HepG2 (cell line): ENCODE data around the gene HSPE1. TPM values are rescaled to one million over a fixed set of nuclear protein-coding genes. Genes with fewer than 3 reads are reported as not detected.
A peak's percentile ranks its signal among the peaks of the same experiment; 100 is the strongest.

Experiments
- BRCA1 ChIP-seq: sonication (generic); formaldehyde crosslinking; IDR thresholded peaks from 2 replicates; pipeline ENCODE4 v1.4.0; 2020; ENCODE audit warnings: missing genetic modification reagents
- CHCHD3 ChIP-seq: sonication (generic); formaldehyde crosslinking; IDR thresholded peaks from 2 replicates; pipeline ENCODE4 v1.8.0; 2022; ENCODE audit warnings: mild to moderate bottlenecking, missing genetic modification reagents, moderate library complexity
- CHD4 ChIP-seq: fragments of 200-600 bp; sonication (generic); IDR thresholded peaks from 2 replicates; pipeline ENCODE4 v1.7.0; 2017; ENCODE audit warnings: mild to moderate bottlenecking, low read length, borderline replicate concordance
- ELF3 ChIP-seq: IDR thresholded peaks from 2 replicates; pipeline ENCODE4 v1.6.1; 2016; ENCODE audit warnings: missing genetic modification reagents, missing compliant biosample characterization
- HNF4G ChIP-seq, 2 experiments: sonication (generic) in 1 of 2; formaldehyde crosslinking in 1 of 2; IDR thresholded peaks; 2 replicates each; pipeline versions ENCODE4 v1.4.0 to v1.6.1; 2011 to 2020; ENCODE audit warnings: borderline replicate concordance in 2 of 2, low read depth in 2 of 2, mild to moderate bottlenecking in 2 of 2, low read length in 1 of 2, missing genetic modification reagents in 1 of 2, moderate library complexity in 1 of 2
- MAF1 ChIP-seq: sonication (generic); formaldehyde crosslinking; IDR thresholded peaks from 2 replicates; pipeline ENCODE4 v1.5.0; 2020; ENCODE audit warnings: missing genetic modification reagents, borderline replicate concordance
- RFXANK ChIP-seq: IDR thresholded peaks from 2 replicates; pipeline ENCODE4 v1.6.1; 2016
- SMAD3 ChIP-seq: sonication (generic); formaldehyde crosslinking; IDR thresholded peaks from 2 replicates; pipeline ENCODE4 v1.4.0; 2020; ENCODE audit warnings: missing genetic modification reagents
- TCF12 ChIP-seq, 2 experiments: fragments of 450-650 bp in 1 of 2; sonication (generic) in 1 of 2; formaldehyde crosslinking in 1 of 2; IDR thresholded peaks; 2 replicates each; pipeline versions ENCODE4 v1.6.1 to v1.8.0; 2017 to 2022; ENCODE audit warnings: antibody characterized with exemption in 1 of 2, mild to moderate bottlenecking in 1 of 2, missing genetic modification reagents in 1 of 2, moderate library complexity in 1 of 2
- ZNF124 ChIP-seq: sonication (generic); formaldehyde crosslinking; IDR thresholded peaks from 2 replicates; pipeline ENCODE4 v1.4.0; 2020; ENCODE audit warnings: missing genetic modification reagents
- ZNF678 ChIP-seq: sonication (generic); formaldehyde crosslinking; IDR thresholded peaks from 2 replicates; pipeline ENCODE4 v1.4.0; 2020; ENCODE audit warnings: mild to moderate bottlenecking, missing genetic modification reagents
- polyA plus RNA-seq, 8 experiments: library from polyadenylated mRNA; depleted of rRNA in 3 of 8; stranded (reverse) in 7 of 8; unstranded in 1 of 8; fragments of >200 nt; fragmentation: Illumina TruSeq in 4 of 8; extraction: Trizol in 4 of 8; gene quantifications; 2 replicates each; pipeline versions ENCODE4 v1.2.1 to v1.2.3, GENCODE V29; 2011 to 2016; ENCODE audit warnings: low read depth in 4 of 8, missing spikeins in 1 of 8, mixed read lengths in 1 of 8; ENCODE audit not compliant: insufficient read depth in 1 of 8
- total RNA-seq, 5 experiments: library from RNA; depleted of rRNA; stranded (reverse); fragments of >200 nt; fragmentation: Illumina TruSeq; extraction: Trizol; gene quantifications; 2 replicates each; pipeline ENCODE4 v1.2.3, GENCODE V29; 2016; ENCODE audit warnings: low read depth in 1 of 5
- TF ChIP-seq, protein P1 (sequence below): sonication (generic); formaldehyde crosslinking; IDR thresholded peaks from 2 replicates; pipeline ENCODE4 v1.5.0; 2020; ENCODE audit warnings: mild to moderate bottlenecking, low read depth, missing genetic modification reagents, borderline replicate concordance
- TF ChIP-seq, protein P2 (sequence below): sonication (generic); IDR thresholded peaks from 2 replicates; pipeline ENCODE4 v1.6.1; 2016; ENCODE audit warnings: low read depth, borderline replicate concordance
- TF ChIP-seq, protein P3 (sequence below): IDR thresholded peaks from 2 replicates; pipeline ENCODE4 v1.6.1; 2016; ENCODE audit warnings: low read depth, borderline replicate concordance
- TF ChIP-seq, protein P4 (sequence below): sonication (generic); formaldehyde crosslinking; IDR thresholded peaks from 2 replicates; pipeline ENCODE4 v1.4.0; 2020; ENCODE audit warnings: missing genetic modification reagents
- TF ChIP-seq, protein P5 (sequence below): sonication (generic); formaldehyde crosslinking; IDR thresholded peaks from 2 replicates; pipeline ENCODE4 v1.8.1; 2023; ENCODE audit warnings: mild to moderate bottlenecking, moderate library complexity, missing genetic modification reagents
- TF ChIP-seq, protein P6 (sequence below): sonication (generic); formaldehyde crosslinking; IDR thresholded peaks from 2 replicates; pipeline ENCODE4 v1.4.0; 2020; ENCODE audit warnings: missing genetic modification reagents
- TF ChIP-seq, protein P7 (sequence below): sonication (generic); formaldehyde crosslinking; IDR thresholded peaks from 2 replicates; pipeline ENCODE4 v1.8.0; 2022; ENCODE audit warnings: missing genetic modification reagents, low read depth, mild to moderate bottlenecking, borderline replicate concordance
- TF ChIP-seq, protein P8 (sequence below): sonication (generic); formaldehyde crosslinking; IDR thresholded peaks from 2 replicates; pipeline ENCODE4 v1.5.1; 2020; ENCODE audit warnings: missing genetic modification reagents, mild to moderate bottlenecking, borderline replicate concordance

Gene HSPE1
- total and polyA plus RNA-seq, 2 of the 13 experiments (the other 11 are each of a cell fraction or from before 2014, with no cell fraction given): 244 to 823 TPM

DNA sequence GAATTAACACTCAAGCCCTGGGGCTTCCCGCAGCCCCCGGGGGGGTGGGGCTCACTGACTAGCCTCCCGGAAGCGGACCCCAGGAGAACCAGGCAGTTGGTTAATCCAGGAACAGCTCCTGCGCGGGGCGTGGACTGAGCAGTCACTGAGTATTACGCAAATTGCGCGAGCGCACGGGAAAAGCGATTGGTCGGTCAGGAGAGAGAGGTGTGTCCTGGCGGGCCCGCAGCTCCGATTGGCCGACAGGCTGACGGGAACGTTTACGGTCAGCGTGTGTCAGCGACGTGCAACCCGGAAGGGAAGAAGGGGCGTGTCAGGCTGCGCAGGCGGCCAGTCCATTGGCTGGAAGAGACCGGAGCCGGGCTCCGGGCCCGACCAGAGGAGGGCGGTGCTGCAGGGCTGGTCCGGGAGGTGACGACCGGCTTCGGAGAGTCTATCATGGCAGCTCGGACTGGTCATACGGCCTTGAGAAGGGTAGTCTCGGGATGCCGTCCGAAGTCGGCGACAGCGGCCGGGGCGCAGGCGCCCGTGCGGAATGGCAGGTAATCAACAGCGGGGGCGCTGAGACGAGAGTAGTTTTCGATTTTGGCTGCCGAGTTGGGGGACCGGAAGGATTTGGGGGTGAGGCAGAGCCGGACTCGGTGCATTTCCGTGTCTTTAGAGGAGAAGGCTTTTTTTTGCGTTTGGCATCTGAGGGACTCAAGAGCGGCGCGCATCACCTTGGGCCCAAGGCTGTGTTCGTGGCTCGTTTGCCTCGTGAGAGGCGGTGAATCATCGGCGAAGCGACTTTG, 46.9 kb upstream of the HSPE1 start, which contains the start of gene COQ10B (continued):
- TF ChIP-seq, protein P1, sequence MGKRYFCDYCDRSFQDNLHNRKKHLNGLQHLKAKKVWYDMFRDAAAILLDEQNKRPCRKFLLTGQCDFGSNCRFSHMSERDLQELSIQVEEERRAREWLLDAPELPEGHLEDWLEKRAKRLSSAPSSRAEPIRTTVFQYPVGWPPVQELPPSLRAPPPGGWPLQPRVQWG (CRISPR knock-in tag): no peak
- TF ChIP-seq ELF3 (CRISPR knock-in tag): peak; percentile 94
- TF ChIP-seq CHCHD3 (CRISPR knock-in tag): 0 out of 2 replicates have a peak, but pooled peaks have one; percentile 48
- peak; percentile 35; the same call in 1 of the 2 replicates for TF ChIP-seq MAF1
- TF ChIP-seq CHD4: no peak
- no peak for TF ChIP-seq ZNF124 (CRISPR knock-in tag)
- TF ChIP-seq, protein P2, sequence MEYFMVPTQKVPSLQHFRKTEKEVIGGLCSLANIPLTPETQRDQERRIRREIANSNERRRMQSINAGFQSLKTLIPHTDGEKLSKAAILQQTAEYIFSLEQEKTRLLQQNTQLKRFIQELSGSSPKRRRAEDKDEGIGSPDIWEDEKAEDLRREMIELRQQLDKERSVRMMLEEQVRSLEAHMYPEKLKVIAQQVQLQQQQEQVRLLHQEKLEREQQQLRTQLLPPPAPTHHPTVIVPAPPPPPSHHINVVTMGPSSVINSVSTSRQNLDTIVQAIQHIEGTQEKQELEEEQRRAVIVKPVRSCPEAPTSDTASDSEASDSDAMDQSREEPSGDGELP: no peak; the same call in 1 of the 2 replicates
- no peak for TF ChIP-seq HNF4G (IDR thresholded peaks at IDR 0.05; ENCODE audit: borderline replicate concordance, low read depth, low read length)
- 0 out of 2 replicates have a peak, but pooled peaks have one; percentile 29 for TF ChIP-seq HNF4G (CRISPR knock-in tag; IDR thresholded peaks at IDR 0.05; ENCODE audit: borderline replicate concordance, low read depth)
- TF ChIP-seq, protein P3, sequence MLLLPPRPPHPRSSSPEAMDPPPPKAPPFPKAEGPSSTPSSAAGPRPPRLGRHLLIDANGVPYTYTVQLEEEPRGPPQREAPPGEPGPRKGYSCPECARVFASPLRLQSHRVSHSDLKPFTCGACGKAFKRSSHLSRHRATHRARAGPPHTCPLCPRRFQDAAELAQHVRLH (CRISPR knock-in tag): peak; percentile 95; the same call in 1 of the 2 replicates
- TF ChIP-seq, protein P4, sequence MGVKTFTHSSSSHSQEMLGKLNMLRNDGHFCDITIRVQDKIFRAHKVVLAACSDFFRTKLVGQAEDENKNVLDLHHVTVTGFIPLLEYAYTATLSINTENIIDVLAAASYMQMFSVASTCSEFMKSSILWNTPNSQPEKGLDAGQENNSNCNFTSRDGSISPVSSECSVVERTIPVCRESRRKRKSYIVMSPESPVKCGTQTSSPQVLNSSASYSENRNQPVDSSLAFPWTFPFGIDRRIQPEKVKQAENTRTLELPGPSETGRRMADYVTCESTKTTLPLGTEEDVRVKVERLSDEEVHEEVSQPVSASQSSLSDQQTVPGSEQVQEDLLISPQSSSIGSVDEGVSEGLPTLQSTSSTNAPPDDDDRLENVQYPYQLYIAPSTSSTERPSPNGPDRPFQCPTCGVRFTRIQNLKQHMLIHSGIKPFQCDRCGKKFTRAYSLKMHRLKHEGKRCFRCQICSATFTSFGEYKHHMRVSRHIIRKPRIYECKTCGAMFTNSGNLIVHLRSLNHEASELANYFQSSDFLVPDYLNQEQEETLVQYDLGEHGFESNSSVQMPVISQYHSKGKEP (CRISPR knock-in tag): no peak
- TF ChIP-seq, protein P5, sequence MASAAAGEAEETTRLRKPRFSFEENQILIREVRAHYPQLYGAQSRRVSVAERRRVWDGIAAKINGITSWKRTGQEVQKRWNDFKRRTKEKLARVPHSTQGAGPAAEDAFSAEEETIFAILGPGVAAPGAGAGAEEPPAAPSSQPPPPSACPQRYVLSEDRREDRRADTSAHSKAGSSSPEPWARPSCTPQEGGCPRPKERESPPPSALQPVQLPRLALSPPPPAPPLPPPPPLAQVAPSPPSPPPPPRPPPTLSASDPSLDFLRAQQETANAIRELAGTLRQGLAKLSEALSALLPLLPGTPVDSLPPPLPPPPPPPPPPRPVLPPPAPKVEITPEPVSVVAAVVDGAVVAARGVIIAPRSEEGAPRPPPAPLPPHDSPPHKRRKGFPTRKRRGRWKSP (CRISPR knock-in tag): peak; percentile 71; the same call in 1 of the 2 replicates
- TF ChIP-seq BRCA1 (CRISPR knock-in tag): no peak
- TF ChIP-seq, protein P6, sequence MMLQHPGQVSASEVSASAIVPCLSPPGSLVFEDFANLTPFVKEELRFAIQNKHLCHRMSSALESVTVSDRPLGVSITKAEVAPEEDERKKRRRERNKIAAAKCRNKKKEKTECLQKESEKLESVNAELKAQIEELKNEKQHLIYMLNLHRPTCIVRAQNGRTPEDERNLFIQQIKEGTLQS (CRISPR knock-in tag): peak; percentile 69; the same call in 1 of the 2 replicates
- TF ChIP-seq RFXANK (CRISPR knock-in tag): no peak; the same call in 1 of the 2 replicates
- TF ChIP-seq ZNF678: no peak
- TF ChIP-seq SMAD3 (CRISPR knock-in tag): peak; percentile 58; the same call in 1 of the 2 replicates
- TF ChIP-seq, protein P7, sequence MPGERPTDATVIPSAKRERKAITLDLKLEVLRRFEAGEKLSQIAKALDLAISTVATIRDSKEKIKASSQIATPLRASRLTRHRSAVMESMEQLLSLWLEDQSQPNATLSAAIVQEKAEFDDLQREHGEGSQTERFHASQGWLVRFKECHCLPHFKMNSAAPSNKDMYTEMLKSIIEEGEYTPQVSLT (CRISPR knock-in tag): no peak
- no peak for TF ChIP-seq TCF12 (IDR thresholded peaks at IDR 0.05)
- TF ChIP-seq TCF12 (CRISPR knock-in tag; IDR thresholded peaks at IDR 0.05): peak; percentile 75; the same call in 1 of the 2 replicates
- TF ChIP-seq, protein P8, sequence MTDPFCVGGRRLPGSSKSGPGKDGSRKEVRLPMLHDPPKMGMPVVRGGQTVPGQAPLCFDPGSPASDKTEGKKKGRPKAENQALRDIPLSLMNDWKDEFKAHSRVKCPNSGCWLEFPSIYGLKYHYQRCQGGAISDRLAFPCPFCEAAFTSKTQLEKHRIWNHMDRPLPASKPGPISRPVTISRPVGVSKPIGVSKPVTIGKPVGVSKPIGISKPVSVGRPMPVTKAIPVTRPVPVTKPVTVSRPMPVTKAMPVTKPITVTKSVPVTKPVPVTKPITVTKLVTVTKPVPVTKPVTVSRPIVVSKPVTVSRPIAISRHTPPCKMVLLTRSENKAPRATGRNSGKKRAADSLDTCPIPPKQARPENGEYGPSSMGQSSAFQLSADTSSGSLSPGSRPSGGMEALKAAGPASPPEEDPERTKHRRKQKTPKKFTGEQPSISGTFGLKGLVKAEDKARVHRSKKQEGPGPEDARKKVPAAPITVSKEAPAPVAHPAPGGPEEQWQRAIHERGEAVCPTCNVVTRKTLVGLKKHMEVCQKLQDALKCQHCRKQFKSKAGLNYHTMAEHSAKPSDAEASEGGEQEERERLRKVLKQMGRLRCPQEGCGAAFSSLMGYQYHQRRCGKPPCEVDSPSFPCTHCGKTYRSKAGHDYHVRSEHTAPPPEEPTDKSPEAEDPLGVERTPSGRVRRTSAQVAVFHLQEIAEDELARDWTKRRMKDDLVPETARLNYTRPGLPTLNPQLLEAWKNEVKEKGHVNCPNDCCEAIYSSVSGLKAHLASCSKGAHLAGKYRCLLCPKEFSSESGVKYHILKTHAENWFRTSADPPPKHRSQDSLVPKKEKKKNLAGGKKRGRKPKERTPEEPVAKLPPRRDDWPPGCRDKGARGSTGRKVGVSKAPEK (CRISPR knock-in tag): no peak
